Measurements from ENCODE around the gene CCDC97.

DNA sequence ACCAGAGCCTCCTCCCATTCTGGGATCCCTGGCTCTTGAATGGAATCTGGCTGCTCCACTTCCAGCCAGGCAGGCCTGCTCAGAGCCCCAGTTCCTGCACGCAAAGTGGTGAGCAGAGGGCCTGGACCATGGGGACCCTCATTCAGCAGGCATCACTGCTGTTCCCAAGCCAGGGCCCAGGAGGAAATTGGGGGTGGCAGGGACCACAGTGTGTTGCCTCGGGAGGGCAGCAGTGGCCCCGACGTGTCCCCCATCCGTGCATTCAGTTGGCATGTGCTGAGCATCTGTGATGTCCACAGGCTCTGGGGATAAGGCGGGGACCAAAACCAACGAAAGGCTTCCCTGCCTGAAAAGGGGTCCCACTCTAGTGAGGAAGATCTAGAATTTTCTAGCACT is 11.2 kb downstream of the CCDC97 start:
- TF ChIP-seq CTCF (IDR thresholded peaks at IDR 0.05; ENCODE audit: low read depth, low read length) (no peak), EZH2phosphoT487 (IDR thresholded peaks at IDR 0.05; ENCODE audit: low read depth) (no peak)

Data from OCI-LY3 (cell line).